Measurements from ENCODE around the gene SF3B5.

GRCh38 chr6:144077871-144078270, 17.5 kb downstream of the SF3B5 start:
- no peak for TF ChIP-seq CTCF (IDR thresholded peaks at IDR 0.05; ENCODE audit: low read depth, low read length, poor library complexity, severe bottlenecking)
- TF ChIP-seq EZH2phosphoT487 (IDR thresholded peaks at IDR 0.05; ENCODE audit: borderline replicate concordance, low read length) = no peak
